OCI-LY7 (cell line): ENCODE measurements around the gene PDE6D. TPM values are rescaled to one million over a fixed set of nuclear protein-coding genes. Genes with fewer than 3 reads are reported as not detected.

Source experiments
- BruUV-seq: library from RNA; stranded (reverse); fragments of 400-500 nt; replicated peaks from 2 replicates; lab custom pipeline; 2021; lab: Mats Ljungman, UMichigan
- CTCF ChIA-PET: fragments of 300-600 bp; sonication (Branson Sonifier 250); formaldehyde crosslinking; loops from one replicate; lab custom pipeline; 2022; ENCODE audit warnings: antibody characterized with exemption; ENCODE audit not compliant: unreplicated experiment; lab: Charles Lee
- POLR2A ChIA-PET: fragments of 300-600 bp; sonication (Branson Sonifier 250); formaldehyde crosslinking; loops from one replicate; lab custom pipeline; 2022; ENCODE audit warnings: antibody characterized with exemption; lab: Charles Lee
- DNase-seq: peaks from one replicate; pipeline ENCODE4 v3.0.0-alpha.2; 2015; ENCODE audit warnings: low spot score
- H2AFZ ChIP-seq: fragments of 200-600 bp; sonication (generic), shearing (Covaris generic); 2 replicates; pipeline ENCODE4 v1.6.1; 2014; ENCODE audit warnings: mild to moderate bottlenecking, antibody characterized with exemption, low read length, moderate library complexity
- H3K27ac ChIP-seq: fragments of 200-600 bp; sonication (generic); 2 replicates; pipeline ENCODE4 v1.5.1; 2014; ENCODE audit warnings: mixed run types, low read depth, mild to moderate bottlenecking, moderate library complexity, low read length, inconsistent platforms; ENCODE audit not compliant: poor library complexity, severe bottlenecking
- H3K36me3 ChIP-seq: fragments of 200-600 bp; sonication (generic); 2 replicates; pipeline ENCODE4 v1.6.1; 2014; ENCODE audit warnings: mild to moderate bottlenecking, antibody characterized with exemption, low read length, moderate library complexity, mixed read lengths; ENCODE audit not compliant: insufficient read depth
- H3K4me1 ChIP-seq: fragments of 200-600 bp; sonication (generic); 2 replicates; pipeline ENCODE4 v1.5.1; 2014; ENCODE audit warnings: mild to moderate bottlenecking, low read length; ENCODE audit not compliant: insufficient read depth, poor library complexity, severe bottlenecking
- H3K4me2 ChIP-seq: fragments of 200-600 bp; sonication (generic); 2 replicates; pipeline ENCODE4 v1.6.1; 2014; ENCODE audit warnings: mild to moderate bottlenecking, low read length
- H3K4me3 ChIP-seq: fragments of 200-600 bp; sonication (generic); 2 replicates; pipeline ENCODE4 v1.5.1; 2014; ENCODE audit warnings: mild to moderate bottlenecking, low read depth, low read length; ENCODE audit not compliant: poor library complexity, severe bottlenecking
- H3K79me2 ChIP-seq: fragments of 200-600 bp; sonication (generic); 2 replicates; pipeline ENCODE4 v1.6.1; 2016; ENCODE audit warnings: low read depth, mild to moderate bottlenecking, low read length, moderate library complexity, mixed read lengths; ENCODE audit not compliant: insufficient read depth
- H3K9me2 ChIP-seq: fragments of 200-600 bp; sonication (generic); 2 replicates; pipeline ENCODE4 v1.6.1; 2016; ENCODE audit warnings: mild to moderate bottlenecking, low read length, mixed read lengths; ENCODE audit not compliant: insufficient read depth
- H3K9me3 ChIP-seq: fragments of 200-600 bp; sonication (generic); 2 replicates; pipeline ENCODE4 v1.6.1; 2014; ENCODE audit warnings: mild to moderate bottlenecking, mixed run types, low read length, mixed read lengths
- H4K20me1 ChIP-seq: fragments of 200-600 bp; sonication (generic); 2 replicates; pipeline ENCODE4 v1.6.1; 2014; ENCODE audit warnings: mild to moderate bottlenecking, antibody characterized with exemption, low read length, moderate library complexity, mixed read lengths; ENCODE audit not compliant: insufficient read depth
- EZH2phosphoT487 ChIP-seq: fragments of 200-600 bp; sonication (generic); IDR thresholded peaks from 2 replicates; pipeline ENCODE4 v1.6.1; 2018; ENCODE audit warnings: low read depth, borderline replicate concordance, mild to moderate bottlenecking, mixed run types, antibody characterized with exemption, low read length, moderate library complexity, mixed read lengths
- intact Hi-C: fragments of 100-400 bp; cut with micrococcal nuclease; formaldehyde crosslinking; loops from one replicate; pipeline ENCODE4 v1.10.0; 2022; ENCODE audit not compliant: unreplicated experiment
- total RNA-seq, 2 experiments: library from RNA; depleted of rRNA in 1 of 2; stranded (reverse); fragments of >200 nt in 1 of 2; shearing (Covaris generic) in 1 of 2; gene quantifications; 2 replicates each; pipeline ENCODE4 v1.2.3, GENCODE V29; 2014 to 2022
- TF ChIP-seq, protein P1 (sequence below): fragments of 200-600 bp; sonication (generic); conservative IDR thresholded peaks from 2 replicates; pipeline ENCODE4 v1.5.1; 2014; ENCODE audit warnings: mild to moderate bottlenecking, antibody characterized with exemption, low read length, moderate library complexity, mixed read lengths

PDE6D gene
- total RNA-seq, 2 experiments from 2014 or later: 47.4 to 54.6 TPM

- H3K36me3 ChIP-seq: peaks cover 42% of the 10 kb centered on the region
- ChIA-PET CTCF (interaction anchor here (0.5 to 1.4 kb wide), 3 partner anchors 20 to 77 kb away, joined by 3 to 5 read pairs (median 5); no protein-coding TSS in a partner anchor), POLR2A (interaction anchor here (0.5 to 3.1 kb wide), 9 partner anchors 13 to 1466 kb away, joined by 3 to 27 read pairs (median 4); no protein-coding TSS in a partner anchor)
- peak overlapping the region; percentile 83; the same call in 1 of the 2 replicates for H2AFZ ChIP-seq
- peaks cover 20% of the 10 kb centered on the region for H4K20me1 ChIP-seq
- peak overlapping the region; percentile 93 for H3K4me3 ChIP-seq
- no peaks in the 10 kb centered on the region for H3K9me2 ChIP-seq
- peak overlapping the region; percentile 77 for H3K4me2 ChIP-seq
- BruUV-seq: no TSS peak
- peak overlapping the region; percentile 95 for H3K27ac ChIP-seq
- TF ChIP-seq, protein P1, sequence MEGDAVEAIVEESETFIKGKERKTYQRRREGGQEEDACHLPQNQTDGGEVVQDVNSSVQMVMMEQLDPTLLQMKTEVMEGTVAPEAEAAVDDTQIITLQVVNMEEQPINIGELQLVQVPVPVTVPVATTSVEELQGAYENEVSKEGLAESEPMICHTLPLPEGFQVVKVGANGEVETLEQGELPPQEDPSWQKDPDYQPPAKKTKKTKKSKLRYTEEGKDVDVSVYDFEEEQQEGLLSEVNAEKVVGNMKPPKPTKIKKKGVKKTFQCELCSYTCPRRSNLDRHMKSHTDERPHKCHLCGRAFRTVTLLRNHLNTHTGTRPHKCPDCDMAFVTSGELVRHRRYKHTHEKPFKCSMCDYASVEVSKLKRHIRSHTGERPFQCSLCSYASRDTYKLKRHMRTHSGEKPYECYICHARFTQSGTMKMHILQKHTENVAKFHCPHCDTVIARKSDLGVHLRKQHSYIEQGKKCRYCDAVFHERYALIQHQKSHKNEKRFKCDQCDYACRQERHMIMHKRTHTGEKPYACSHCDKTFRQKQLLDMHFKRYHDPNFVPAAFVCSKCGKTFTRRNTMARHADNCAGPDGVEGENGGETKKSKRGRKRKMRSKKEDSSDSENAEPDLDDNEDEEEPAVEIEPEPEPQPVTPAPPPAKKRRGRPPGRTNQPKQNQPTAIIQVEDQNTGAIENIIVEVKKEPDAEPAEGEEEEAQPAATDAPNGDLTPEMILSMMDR: no peak
- no peak for TF ChIP-seq EZH2phosphoT487
- peaks cover 62% of the 10 kb centered on the region for H3K79me2 ChIP-seq
- intact Hi-C loops: loop anchor here (1.0 kb wide), 1 partner anchor 32 kb away; no protein-coding TSS in a partner anchor
- no peaks in the 10 kb centered on the region for H3K9me3 ChIP-seq
- peaks cover 35% of the 10 kb centered on the region for H3K4me1 ChIP-seq
- no peak for DNase-seq
Measured at GRCh38 chr2:231707625-231707926, 73.5 kb downstream of the PDE6D start.

- POLR2A ChIA-PET: interaction anchor here (0.5 to 3.1 kb wide), 9 partner anchors 12 to 1466 kb away, joined by 3 to 27 read pairs (median 4); no protein-coding TSS in a partner anchor
Measured at GRCh38 chr2:231706731-231707624, 74.1 kb downstream of the PDE6D start.

More at GRCh38 chr2:231706731-231707624, 74.1 kb downstream of the PDE6D start:
- peaks cover 29% of the 10 kb centered on the region for H3K4me1 ChIP-seq
- H3K4me2 ChIP-seq: peak overlapping the region; percentile 77
- peak; percentile 99 for DNase-seq
- peaks cover 56% of the 10 kb centered on the region for H3K79me2 ChIP-seq
- no peaks in the 10 kb centered on the region for H3K9me2 ChIP-seq
- CTCF ChIA-PET: interaction anchor here (0.5 to 1.4 kb wide), 6 partner anchors 10 to 78 kb away, joined by 3 to 5 read pairs (median 3); no protein-coding TSS in a partner anchor
- peaks cover 16% of the 10 kb centered on the region for H4K20me1 ChIP-seq
- peak overlapping the region; percentile 93 for H3K4me3 ChIP-seq
- intact Hi-C loops: loop anchor here (1.0 kb wide), 1 partner anchor 32 kb away; no protein-coding TSS in a partner anchor
- peaks cover 36% of the 10 kb centered on the region for H3K36me3 ChIP-seq
- H3K27ac ChIP-seq: peak overlapping the region; percentile 95
- TF ChIP-seq EZH2phosphoT487: no peak
- TF ChIP-seq, protein P1: peak; percentile 95
- peak overlapping the region; percentile 83 for H2AFZ ChIP-seq
- H3K9me3 ChIP-seq: no peaks in the 10 kb centered on the region
- no TSS peak for BruUV-seq
